Hepatocyte (in vitro differentiated cells): ENCODE measurements around the gene EIF3A.

Source experiments
- EZH2 ChIP-seq: fragments of 200-600 bp; sonication (generic); IDR thresholded peaks from 2 replicates; pipeline ENCODE4 v1.6.1; 2016; ENCODE audit warnings: antibody characterized with exemption, mild to moderate bottlenecking, borderline replicate concordance
- EZH2phosphoT487 ChIP-seq: fragments of 200-600 bp; sonication (generic); IDR thresholded peaks from one replicate; pipeline ENCODE4 v1.6.1; 2018; ENCODE audit warnings: antibody characterized with exemption, mild to moderate bottlenecking, low read depth, moderate library complexity; ENCODE audit not compliant: unreplicated experiment, severe bottlenecking
- TF ChIP-seq, protein P1 (sequence below): fragments of 200-600 bp; sonication (generic); IDR thresholded peaks from 2 replicates; pipeline ENCODE4 v1.5.1; 2016; ENCODE audit warnings: antibody characterized with exemption, mild to moderate bottlenecking; ENCODE audit not compliant: poor library complexity

DNA sequence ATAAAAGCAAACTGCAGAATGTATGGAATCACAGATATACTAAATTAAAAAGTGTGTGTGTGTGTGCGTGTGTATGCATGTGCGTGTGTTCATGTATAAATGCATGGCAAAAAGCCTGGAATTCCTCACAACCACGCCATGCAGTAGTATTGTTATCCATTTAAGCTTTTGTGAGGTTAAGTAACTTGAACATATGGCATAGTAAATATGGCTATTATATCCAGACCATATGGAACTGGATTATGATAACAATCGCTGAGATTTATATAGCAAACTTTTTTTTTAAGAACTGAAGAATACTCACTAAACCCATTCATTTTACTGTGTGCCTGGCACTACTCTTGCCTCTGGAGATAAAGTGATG, 73.4 kb downstream of the EIF3A start:
- TF ChIP-seq, protein P1, sequence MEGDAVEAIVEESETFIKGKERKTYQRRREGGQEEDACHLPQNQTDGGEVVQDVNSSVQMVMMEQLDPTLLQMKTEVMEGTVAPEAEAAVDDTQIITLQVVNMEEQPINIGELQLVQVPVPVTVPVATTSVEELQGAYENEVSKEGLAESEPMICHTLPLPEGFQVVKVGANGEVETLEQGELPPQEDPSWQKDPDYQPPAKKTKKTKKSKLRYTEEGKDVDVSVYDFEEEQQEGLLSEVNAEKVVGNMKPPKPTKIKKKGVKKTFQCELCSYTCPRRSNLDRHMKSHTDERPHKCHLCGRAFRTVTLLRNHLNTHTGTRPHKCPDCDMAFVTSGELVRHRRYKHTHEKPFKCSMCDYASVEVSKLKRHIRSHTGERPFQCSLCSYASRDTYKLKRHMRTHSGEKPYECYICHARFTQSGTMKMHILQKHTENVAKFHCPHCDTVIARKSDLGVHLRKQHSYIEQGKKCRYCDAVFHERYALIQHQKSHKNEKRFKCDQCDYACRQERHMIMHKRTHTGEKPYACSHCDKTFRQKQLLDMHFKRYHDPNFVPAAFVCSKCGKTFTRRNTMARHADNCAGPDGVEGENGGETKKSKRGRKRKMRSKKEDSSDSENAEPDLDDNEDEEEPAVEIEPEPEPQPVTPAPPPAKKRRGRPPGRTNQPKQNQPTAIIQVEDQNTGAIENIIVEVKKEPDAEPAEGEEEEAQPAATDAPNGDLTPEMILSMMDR = no peak
- no peak for TF ChIP-seq EZH2
- TF ChIP-seq EZH2phosphoT487 = no peak
